DMS153 treated with DMSO at 0.1 percent for 48 hours (cell line): ENCODE measurements around the gene SCYL2.
A peak's percentile ranks its signal among the peaks of the same experiment; 100 is the strongest.
"Not testable (repeated sequence)": the region's sequence is repeated elsewhere in the genome, so short reads cannot be mapped to it uniquely, and the experiment has no call there.

Experiments
- DNase-seq: peaks from one replicate; lab custom pipeline; 2025; ENCODE audit not compliant: unreplicated experiment; lab: John Stamatoyannopoulos, UW

Gene SCYL2

DNA sequence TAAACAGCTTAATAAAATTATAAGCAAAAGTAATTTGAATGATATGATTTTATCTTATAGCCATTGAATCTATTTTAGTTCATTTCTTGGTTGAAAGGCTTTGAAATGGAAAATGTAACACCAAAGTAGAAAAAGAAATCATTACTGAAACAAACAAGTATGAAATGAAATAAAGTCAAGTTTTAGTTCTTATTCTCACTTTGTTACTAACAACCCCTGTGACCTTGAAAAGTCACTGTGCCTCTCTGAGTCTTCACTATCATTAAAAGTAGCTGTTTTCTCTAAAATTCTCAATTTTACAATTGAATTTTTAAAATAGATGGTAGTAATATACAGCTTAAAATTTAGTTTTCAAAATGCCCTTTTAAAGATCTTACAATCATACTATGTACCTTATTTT, 57.5 kb downstream of the SCYL2 start:
- DNase-seq, result no peak

DNA sequence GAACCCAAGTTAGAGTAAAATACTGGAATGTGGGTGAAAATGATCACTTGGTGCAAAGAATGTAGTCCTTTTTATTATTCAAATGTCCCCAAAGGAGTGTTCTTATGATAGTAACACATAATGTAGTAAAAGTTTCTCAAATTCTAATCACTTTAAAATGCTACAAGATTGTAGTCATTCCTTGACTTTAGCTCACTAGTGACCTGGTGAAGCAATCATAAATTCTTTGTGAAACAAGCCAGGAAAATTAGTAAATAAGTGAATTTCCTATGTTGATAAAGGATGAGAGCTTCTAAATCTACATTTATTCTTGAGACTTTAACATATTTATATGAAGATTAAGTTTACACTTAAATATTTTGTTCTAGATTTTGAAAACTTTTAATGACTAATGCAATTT, 59.2 kb downstream of the SCYL2 start:
- DNase-seq, result no peak

DNA sequence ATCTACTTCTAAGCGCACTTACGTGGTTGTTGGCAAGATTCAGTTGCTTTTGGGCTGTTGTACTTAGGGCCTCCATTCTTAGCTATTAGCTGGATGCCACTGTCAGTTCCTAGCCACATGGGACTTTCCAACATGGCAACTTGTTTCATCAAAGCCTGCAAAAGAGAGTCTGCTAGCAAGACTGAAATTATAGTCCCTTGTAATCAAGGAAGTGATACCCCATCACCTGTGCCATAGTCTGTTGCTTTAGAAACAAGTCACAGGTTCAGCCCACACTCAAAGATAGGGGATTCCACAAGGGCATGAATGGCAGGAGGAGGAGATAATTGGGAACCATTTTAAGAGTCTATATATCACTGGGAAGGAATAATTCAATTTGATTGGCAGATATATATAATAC, 62.8 kb downstream of the SCYL2 start:
- no peak for DNase-seq

DNA sequence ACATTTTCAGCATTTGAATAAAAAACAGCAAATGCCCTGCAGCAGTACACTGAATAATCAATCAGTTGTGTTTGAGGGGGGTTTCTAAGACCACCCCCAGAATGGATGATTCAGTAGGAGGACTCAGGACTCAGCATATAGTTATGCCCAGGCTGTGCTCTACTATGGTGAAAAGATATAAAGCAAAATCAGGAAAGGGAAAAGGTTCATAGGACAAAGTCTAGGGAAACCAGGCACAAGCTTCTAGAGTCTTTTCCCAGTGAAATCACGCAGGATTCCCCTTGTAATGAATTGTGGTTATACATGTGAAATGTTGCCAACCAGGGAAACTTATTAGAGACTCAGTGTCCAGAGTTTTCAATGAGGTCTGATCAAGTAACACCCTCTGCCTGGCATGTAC, 64.9 kb downstream of the SCYL2 start:
- no peak for DNase-seq

DNA sequence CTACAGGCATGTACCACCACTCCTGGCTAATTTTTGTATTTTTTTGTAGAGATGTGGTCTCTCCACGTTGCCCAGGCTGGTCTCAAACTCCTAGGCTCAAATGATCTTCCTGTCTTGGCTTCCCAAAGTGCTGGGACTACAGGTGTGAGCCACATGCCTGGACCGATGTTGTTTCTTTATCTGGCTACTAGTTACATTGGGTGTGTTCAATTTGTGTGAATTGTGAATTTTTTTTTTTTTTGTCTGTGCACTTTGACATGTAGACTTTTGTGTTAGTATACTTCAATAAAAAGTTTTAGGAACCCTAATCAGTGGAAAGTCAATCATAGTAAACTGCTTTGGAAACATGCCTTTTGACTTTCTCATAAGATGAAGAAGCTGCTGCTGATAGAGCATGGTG, 65.9 kb downstream of the SCYL2 start:
- no peak for DNase-seq

DNA sequence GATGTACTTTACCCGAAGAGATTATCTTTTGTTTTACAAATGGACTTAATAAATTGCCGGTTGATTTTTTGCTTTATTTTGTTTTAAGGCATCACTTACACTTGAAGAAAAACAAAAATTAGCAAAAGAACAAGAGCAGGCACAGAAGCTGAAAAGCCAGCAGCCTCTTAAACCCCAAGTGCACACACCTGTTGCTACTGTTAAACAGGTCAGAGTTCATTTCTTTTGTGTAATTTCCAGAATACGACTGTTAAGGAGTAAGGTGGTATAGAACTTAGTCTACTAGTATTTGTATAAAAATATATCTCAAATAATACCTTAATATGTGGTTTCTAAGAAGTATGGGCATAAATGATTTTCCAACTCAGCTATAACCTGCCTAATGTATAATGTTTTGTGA, 70.3 kb downstream of the SCYL2 start:
- DNase-seq, result no peak

DNA sequence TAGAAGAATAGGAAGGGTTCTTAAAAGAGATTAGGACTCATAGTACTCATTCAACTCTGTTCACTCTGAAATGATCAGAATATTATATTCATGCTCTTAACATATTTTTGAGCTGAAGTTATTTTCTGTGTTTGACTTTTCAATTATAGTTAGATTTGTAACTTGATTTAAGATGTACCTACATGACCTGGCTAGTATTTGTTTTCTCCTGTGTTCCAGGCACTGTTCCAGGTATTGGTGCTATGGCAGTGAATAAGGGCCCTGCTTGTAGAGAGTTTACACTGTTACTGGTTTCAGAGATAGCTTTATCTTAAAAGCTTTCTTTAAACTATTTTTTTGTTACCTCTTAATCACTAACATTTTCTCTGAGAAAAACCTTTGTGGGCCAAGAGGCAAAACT, 70.8 kb downstream of the SCYL2 start:
- DNase-seq, result no peak

DNA sequence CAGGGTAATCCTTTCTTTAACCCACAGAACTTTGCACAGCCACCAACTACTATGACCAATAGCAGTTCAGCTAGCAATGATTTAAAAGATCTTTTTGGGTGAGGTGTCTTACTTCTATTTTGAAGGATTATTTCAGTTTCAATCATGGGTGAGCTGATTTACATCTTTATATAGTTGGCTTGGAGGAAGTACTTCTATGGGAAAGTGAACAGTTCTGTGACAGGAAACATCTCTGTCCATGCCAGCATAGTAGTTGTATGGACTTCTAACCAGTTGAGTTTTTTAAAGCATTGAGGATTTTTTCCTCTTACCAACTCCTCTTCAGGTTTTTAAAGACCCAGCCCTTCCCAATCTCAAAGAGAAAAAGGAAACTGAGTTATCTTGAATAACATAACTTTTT, 72.1 kb downstream of the SCYL2 start:
- no peak for DNase-seq

DNA sequence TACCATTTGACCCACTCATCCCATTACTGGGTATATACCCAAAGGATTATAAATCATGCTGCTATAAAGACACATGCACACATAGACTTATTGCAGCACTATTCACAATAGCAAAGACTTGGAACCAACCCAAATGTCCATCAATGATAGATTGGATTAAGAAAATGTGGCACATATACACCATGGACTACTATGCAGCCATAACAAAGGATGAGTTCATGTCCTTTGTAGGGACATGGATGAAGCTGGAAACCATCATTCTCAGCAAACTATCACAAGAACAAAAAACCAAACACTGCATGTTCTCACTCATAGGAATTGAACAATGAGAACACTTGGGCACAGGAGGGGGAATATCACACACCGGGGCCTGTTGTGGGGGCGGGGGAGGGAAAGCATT, 75.9 kb downstream of the SCYL2 start:
- DNase-seq, result not testable (repeated sequence)

DNA sequence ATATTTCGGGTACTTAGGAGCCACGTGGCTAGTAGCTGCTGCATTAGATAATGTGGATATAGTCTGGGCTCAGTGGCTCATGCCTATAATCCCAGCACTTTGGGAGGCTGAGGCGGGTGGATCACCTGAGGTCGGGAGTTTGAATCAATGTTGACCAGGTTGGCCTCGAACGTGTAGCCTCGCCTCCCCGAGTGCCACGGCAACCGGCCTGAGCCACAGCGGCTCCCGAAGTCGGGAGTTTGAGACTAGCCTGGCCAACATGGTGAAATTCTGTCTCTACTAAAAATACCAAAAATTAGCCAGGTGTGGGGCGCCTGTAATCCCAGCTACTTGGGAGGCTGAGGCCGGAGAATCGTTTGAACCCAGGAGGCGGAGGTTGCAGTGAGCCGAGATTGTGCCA, 77.4 kb downstream of the SCYL2 start:
- DNase-seq, result not testable (repeated sequence)

DNA sequence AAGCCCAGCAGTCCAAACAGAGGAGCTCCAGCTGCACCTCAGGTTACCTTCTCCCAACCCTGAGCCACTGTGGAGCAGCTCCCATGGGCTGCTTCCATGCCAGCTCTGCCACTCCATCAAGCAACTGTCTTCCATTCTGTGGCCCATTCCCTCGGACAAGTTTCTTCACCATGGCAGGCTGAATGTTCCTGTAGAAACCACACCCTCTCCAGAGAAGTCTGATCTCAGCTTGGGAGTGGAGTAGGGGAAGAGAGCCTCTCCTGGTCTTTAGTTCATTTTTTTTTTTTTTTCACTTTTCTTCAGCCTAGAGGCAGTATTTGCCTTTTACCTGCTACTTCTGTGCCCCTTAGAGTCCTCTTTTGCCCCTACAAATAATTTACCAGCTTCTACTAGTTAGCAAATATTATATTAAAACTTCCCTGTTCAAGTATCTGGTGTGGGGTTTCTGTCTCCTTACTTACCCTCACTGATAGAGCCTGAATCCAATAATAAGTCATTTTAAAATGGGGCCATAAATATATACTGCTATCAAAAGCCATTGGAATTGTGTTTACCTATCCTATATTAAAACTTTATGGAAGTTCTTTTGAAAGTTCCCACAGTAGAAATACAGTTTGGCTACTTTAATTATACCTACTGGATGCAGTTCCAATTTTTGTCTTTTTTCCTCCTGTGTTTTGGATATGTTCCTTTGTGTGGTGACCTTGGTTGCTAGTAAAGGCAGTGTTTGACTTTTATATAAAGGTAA, 78.2 kb downstream of the SCYL2 start:
- no peak for DNase-seq

DNA sequence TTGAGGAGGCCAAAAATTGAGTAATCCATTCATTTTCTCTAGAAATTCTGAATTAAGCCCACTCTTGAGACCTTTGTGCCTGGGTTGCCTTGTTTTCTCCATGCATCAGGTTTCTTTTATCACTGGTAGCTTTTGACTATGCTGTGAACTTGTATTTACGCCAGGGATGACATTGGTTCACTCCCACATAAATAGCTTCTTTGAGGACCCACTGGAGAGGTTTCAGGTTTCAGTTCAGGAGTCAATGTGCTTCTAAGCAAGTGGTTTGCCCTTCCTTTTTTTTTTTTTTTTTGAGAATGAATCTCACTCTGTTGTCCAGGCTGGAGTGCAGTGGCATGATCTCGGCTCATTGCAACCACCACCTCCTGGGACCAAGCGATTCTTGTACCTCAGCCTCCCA, 79.7 kb downstream of the SCYL2 start:
- DNase-seq, result no peak

DNA sequence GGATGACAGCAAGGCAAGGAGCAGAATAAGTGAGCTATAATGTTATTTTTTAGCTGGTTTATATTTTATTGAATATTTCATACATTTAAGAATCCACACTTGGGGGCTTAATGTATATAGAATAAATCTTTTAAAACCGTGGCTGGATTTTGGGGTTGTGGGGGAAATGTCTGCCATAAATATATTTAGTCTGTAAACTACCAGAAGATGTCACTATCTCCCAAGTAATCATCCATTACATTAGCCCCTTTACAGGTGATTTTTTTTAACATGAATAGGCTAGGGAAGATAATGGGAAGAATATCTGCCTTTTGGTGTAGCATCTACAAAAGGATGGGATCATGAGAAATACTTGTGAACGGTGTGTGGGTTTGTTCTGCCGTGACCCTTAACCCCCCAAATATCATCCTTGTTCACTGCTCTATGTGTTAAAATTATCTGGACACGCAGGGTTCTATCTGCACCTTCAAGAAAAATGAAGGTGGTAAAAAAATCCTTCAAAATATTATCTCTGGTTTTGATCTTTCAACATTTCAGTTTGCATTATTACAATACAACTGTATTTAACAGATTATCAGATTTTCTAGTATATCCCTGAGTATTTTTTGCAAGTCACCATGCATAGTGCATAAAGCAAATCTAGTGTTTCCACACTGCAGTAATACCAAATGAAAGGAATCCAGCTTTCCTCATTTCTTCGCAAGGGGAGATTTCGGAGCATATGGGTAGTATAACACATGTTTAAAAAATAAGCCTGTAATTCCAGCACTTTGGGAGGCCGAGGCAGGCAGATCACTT, 81.9 kb downstream of the SCYL2 start:
- peak; percentile 8 for DNase-seq

DNA sequence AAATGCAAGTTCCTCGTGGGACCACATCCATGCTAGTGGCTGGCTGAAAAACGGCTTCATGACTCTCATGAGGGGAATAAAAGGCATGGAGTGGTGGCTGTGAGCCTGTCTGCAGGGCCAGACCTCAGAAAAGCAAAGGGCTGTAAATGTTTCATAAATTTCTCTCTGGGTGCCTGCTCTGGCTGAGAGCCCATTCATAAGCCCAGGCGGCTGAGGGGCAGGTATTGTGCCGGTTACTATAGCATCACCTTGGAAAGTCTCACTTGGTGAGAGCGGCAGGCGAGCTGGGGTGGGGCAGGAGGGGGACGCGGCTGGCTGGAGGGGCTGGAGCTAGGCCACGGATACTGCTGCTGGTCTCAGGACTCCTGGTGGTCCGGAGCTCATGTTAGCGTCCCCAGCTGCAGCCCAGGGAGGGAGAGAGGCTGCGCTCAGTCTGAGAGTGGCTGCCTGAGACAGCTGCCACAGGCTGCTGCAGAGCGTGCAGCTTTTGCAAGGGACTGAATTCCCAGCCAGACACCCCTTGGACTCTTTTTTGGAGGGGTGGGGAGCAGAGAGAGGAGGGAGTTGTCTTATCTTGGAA, 89.8 kb downstream of the SCYL2 start, which contains the start of gene SLC17A8:
SLC17A8 (plus strand) TSS at position 431 of the 580 bp plus-strand sequence. CDS start 318 bp downstream, outside the sequence.
- DNase-seq, result no peak

DNA sequence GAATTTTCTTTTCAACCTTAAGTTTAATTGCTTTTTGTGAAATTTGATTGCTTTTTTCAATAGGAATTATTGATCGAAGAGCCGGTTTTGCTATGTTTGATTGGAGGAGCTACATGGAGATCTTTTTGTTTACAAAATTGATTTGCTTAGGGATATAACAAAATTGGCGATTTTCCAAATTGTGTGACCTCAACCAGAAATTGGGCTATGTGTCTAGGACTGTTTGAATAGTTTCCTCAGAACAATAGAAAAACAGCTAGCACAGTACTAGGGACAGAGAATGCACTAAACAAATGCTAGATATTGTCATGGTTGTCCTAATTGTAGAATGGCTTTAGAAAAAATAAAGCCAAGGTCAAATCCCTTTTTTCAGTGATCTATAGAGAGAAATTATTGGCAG, 92.3 kb downstream of the SCYL2 start:
- DNase-seq, result no peak

DNA sequence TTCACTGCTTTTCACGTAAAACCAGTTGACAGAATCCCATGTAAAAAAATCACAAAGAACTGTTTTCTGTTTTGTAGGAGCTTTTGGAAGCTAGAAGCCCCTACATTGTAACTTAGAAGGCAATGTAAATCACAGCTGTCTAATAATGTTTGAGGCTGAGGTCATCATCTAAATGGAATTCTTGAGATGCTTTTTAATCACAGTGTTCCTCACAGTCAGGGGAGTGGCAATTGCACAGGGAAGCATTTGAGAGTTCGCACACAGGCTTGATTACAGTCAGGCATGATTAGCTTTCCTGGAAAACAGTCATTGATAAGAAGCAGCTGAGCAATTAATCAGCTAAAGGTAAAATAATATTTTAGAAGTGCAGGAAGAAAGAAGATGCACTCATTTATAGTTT, 92.8 kb downstream of the SCYL2 start:
- no peak for DNase-seq

DNA sequence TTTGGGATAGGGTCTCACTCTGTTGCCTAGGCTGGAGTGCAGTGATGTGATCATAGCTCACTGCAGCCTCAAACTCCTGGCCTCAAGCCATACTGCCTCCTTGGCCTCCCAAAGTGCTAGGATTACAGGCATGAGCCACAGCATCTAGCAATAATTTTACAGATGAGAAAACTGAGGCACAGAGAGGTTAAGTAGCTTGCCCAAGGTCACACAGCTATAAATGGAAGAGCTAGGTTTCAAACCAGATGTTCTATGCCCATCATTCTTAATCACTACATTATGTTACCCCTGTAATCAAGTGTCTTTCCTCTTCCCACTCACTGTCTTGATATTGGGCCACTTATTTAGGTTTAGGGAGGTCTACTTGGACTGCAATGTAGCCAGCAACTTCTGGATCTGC, 93.5 kb downstream of the SCYL2 start:
- no peak for DNase-seq

DNA sequence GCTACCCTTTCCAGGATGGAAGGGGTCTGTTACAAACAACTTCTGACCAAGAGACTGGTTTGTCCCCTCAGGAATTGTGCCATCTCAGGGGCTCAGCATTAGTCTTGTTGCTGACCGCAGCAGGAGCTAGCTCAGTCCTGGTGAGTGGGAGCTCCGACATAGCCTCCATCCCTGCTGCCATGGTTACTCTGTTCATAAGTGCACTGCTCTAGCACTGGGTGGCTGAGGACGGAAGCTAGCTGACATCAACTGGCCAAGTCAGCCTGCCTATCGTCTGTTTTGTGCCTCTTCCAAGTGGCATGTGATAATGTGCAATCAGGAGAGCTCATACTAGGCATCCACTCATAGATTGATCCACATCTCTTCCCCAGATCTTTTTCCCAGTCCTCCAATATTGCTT, 97.3 kb downstream of the SCYL2 start:
- no peak for DNase-seq

DNA sequence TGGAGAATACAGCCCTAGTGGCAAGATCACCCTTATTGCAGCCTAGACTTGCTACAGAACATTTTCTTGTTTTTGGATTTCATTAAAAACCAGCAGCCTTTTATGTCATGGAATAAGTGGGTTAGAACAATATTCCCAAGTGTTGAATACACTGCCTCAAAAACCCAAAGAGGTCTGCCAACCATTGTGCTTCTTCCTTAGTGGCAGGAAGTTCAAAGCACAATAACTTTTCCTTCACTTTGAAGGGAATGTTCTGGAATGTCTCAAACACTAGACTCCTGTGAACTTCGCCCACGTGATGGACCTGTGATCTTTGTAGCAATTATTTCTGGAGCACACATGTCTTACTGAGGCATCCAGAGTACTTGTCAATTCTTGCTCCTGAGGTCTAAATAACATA, 98.4 kb downstream of the SCYL2 start:
- no peak for DNase-seq

DNA sequence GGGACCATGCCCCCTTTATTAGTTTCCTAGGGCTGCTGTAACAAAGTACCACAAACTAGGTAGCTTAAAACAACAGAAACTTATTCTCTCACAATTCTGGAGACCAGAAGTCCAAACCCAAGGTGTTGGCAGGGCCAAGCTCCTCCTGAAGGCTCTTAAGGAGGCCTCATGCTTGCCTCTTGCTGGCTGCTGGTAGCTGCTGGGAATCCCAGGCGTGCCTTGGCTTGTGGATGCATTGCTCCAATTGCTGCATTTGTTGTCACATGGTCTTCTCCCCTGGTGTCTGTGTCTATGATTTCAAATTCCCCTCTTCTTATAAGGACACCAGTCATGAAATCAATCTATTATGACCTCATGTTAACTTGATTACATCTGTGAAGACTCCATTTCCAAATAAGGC, 101.1 kb downstream of the SCYL2 start:
- no peak for DNase-seq

DNA sequence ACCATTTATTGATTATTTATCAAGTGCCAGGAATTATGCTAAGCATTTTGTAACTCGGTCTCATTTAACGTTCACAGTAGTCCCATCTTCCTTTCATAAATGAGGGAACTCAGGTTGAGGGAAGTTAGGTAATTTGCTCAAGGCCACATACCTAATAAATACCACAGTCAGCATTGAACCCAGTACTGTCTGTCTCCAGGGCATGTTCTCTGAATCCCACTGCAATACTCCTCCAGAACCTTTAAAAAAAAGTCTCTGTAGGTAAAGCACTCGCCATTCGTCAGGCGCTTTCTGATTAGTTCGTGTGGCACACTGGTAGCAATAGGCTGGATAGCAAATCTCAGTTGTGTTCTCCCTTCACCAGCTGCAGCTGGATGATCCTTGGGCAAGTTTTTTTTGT, 104.2 kb downstream of the SCYL2 start:
- no peak for DNase-seq
